Right renal pelvis (tissue), 4 donors: ENCODE results near the gene CRTC3. TPM values are rescaled to one million over a fixed set of nuclear protein-coding genes. Genes with fewer than 3 reads are reported as not detected.
"Not testable (repeated sequence)": the region's sequence is repeated elsewhere in the genome, so short reads cannot be mapped to it uniquely, and the experiment has no call there.

Experiments
- DNase-seq, 4 donors: peaks; one replicate each; pipeline ENCODE4 v3.0.0-alpha.2; 2013; ENCODE audit warnings: low read depth in 4 of 4, low spot score in 3 of 4, missing footprints in 1 of 4
- polyA plus RNA-seq, 4 donors: library from polyadenylated mRNA; unstranded; fragments of 120-200 nt; gene quantifications; one replicate each; pipeline ENCODE4 v1.2.1, GENCODE V29; 2013; ENCODE audit not compliant: insufficient read length in 4 of 4

CRTC3 gene
- polyA plus RNA-seq, 4 donors: 29.3 to 30.7 (median 29.9) TPM

- no peak for DNase-seq
Measured at GRCh38 chr15:90645873-90646575, 116.3 kb downstream of the CRTC3 start.

- no peak for DNase-seq
Measured at GRCh38 chr15:90646662-90647305, 117.1 kb downstream of the CRTC3 start.

- DNase-seq: no peak
Measured at GRCh38 chr15:90647326-90647725, 117.6 kb downstream of the CRTC3 start.

- peak in 3 of 4 donors; percentile 72 to 78 (median 72) for DNase-seq
Measured at GRCh38 chr15:90648137-90649070, 118.7 kb downstream of the CRTC3 start.

GRCh38 chr15:90650117-90650955, 120.6 kb downstream of the CRTC3 start:
- peak in 1 of 4 donors; percentile 22 for DNase-seq

GRCh38 chr15:90650956-90651689, 121.4 kb downstream of the CRTC3 start:
- DNase-seq: no peak

- DNase-seq: no peak
Measured at GRCh38 chr15:90654233-90655136, 124.8 kb downstream of the CRTC3 start.

GRCh38 chr15:90657520-90658172, 127.9 kb downstream of the CRTC3 start:
- DNase-seq: not testable (repeated sequence)

- no peak for DNase-seq
Measured at GRCh38 chr15:90659481-90659880, 129.8 kb downstream of the CRTC3 start.

GRCh38 chr15:90660195-90660998, 130.7 kb downstream of the CRTC3 start:
- no peak for DNase-seq

GRCh38 chr15:90660999-90661330, 131.2 kb downstream of the CRTC3 start:
- not testable (repeated sequence) for DNase-seq

GRCh38 chr15:90664081-90664461, 134.3 kb downstream of the CRTC3 start:
- not testable (repeated sequence) for DNase-seq

- peak in 2 of 4 donors; percentile 38 to 47 for DNase-seq
Measured at GRCh38 chr15:90664650-90665287, 135.0 kb downstream of the CRTC3 start.

- DNase-seq: peak in 2 of 4 donors; percentile 43 to 54
Measured at GRCh38 chr15:90665288-90666134, 135.8 kb downstream of the CRTC3 start.

GRCh38 chr15:90666135-90666909, 136.6 kb downstream of the CRTC3 start:
- DNase-seq: no peak
